H1 (cell line): Measurements from ENCODE around the gene VSIG2.

Experiments used
- CHD1 ChIP-seq: IDR thresholded peaks from 2 replicates; pipeline ENCODE4 v1.6.1; 2012; ENCODE audit warnings: low read depth, low read length, improper control_type of control experiment
- EZH2 ChIP-seq: fragments of 200-600 bp; sonication (generic); IDR thresholded peaks from 2 replicates; pipeline ENCODE4 v1.7.1; 2012; ENCODE audit warnings: low read depth, mild to moderate bottlenecking, moderate library complexity, low read length, inconsistent platforms; ENCODE audit not compliant: severe bottlenecking
- NRF1 ChIP-seq: IDR thresholded peaks from 2 replicates; pipeline ENCODE4 v1.6.1; 2011; ENCODE audit warnings: mild to moderate bottlenecking, low read depth, low read length, improper control_type of control experiment
- RFX5 ChIP-seq: IDR thresholded peaks from 2 replicates; pipeline ENCODE4 v1.6.1; 2011; ENCODE audit warnings: low read depth, low read length, improper control_type of control experiment, borderline replicate concordance
- SP1 ChIP-seq: IDR thresholded peaks from 2 replicates; pipeline ENCODE4 v1.6.1; 2011; ENCODE audit warnings: low read depth, low read length
- TF ChIP-seq, protein P1 (sequence below), 3 experiments: IDR thresholded peaks; 1 replicate in 2 of 3; 2 replicates in 1 of 3; pipeline versions ENCODE4 v1.5.1 to v1.6.1; 2011; ENCODE audit warnings: low read length in 3 of 3, mild to moderate bottlenecking in 3 of 3, inconsistent platforms in 2 of 3, low read depth in 1 of 3, moderate library complexity in 1 of 3; ENCODE audit not compliant: insufficient read depth in 1 of 3; ENCODE audit errors: control extremely low read depth in 1 of 3

GRCh38 chr11:124749912-124750311 lies 2.1 kb downstream of the VSIG2 start:
- TF ChIP-seq RFX5 = no peak
- TF ChIP-seq EZH2 = no peak
- TF ChIP-seq NRF1 = no peak
- TF ChIP-seq, protein P1, sequence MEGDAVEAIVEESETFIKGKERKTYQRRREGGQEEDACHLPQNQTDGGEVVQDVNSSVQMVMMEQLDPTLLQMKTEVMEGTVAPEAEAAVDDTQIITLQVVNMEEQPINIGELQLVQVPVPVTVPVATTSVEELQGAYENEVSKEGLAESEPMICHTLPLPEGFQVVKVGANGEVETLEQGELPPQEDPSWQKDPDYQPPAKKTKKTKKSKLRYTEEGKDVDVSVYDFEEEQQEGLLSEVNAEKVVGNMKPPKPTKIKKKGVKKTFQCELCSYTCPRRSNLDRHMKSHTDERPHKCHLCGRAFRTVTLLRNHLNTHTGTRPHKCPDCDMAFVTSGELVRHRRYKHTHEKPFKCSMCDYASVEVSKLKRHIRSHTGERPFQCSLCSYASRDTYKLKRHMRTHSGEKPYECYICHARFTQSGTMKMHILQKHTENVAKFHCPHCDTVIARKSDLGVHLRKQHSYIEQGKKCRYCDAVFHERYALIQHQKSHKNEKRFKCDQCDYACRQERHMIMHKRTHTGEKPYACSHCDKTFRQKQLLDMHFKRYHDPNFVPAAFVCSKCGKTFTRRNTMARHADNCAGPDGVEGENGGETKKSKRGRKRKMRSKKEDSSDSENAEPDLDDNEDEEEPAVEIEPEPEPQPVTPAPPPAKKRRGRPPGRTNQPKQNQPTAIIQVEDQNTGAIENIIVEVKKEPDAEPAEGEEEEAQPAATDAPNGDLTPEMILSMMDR (IDR thresholded peaks at IDR 0.05; ENCODE audit: control extremely low read depth in 1 of 3, insufficient read depth in 1 of 3, low read depth in 1 of 3, low read length in 3 of 3) = no peak
- TF ChIP-seq CHD1 = no peak
- no peak for TF ChIP-seq SP1
